Colon (tissue), 2 donors: Measurements from ENCODE around the gene RALGAPA2.

Experiments
- FAIRE-seq: peaks from 2 replicates; lab custom pipeline; 2012; peaks lifted over from hg19 to GRCh38; lab: Jason Lieb, UNC
- donor health status: control.
- donor health status: control.

The RALGAPA2 gene

GRCh38 chr20:20399531-20400500 lies 312.6 kb downstream of the RALGAPA2 start:
- FAIRE-seq: no peak

- no peak for FAIRE-seq
Measured at GRCh38 chr20:20398123-20398522, 314.3 kb downstream of the RALGAPA2 start.

- no peak for FAIRE-seq
Measured at GRCh38 chr20:20396794-20397193, 315.6 kb downstream of the RALGAPA2 start.

- no peak for FAIRE-seq
Measured at GRCh38 chr20:20395903-20396568, 316.4 kb downstream of the RALGAPA2 start.

GRCh38 chr20:20395087-20395486 lies 317.4 kb downstream of the RALGAPA2 start:
- no peak for FAIRE-seq

GRCh38 chr20:20393207-20394120 lies 319.0 kb downstream of the RALGAPA2 start:
- FAIRE-seq: no peak

- no peak for FAIRE-seq
Measured at GRCh38 chr20:20391766-20392165, 320.7 kb downstream of the RALGAPA2 start.

- FAIRE-seq: no peak
Measured at GRCh38 chr20:20391115-20391514, 321.3 kb downstream of the RALGAPA2 start.

- no peak for FAIRE-seq
Measured at GRCh38 chr20:20390393-20390792, 322.1 kb downstream of the RALGAPA2 start.

- no peak for FAIRE-seq
Measured at GRCh38 chr20:20386192-20386591, 326.3 kb downstream of the RALGAPA2 start.

- no peak for FAIRE-seq
Measured at GRCh38 chr20:20375862-20376261, 336.6 kb downstream of the RALGAPA2 start.

GRCh38 chr20:20373091-20373571 lies 339.3 kb downstream of the RALGAPA2 start:
- FAIRE-seq: no peak

GRCh38 chr20:20371681-20372080 lies 340.8 kb downstream of the RALGAPA2 start:
- no peak for FAIRE-seq

GRCh38 chr20:20371083-20371482 lies 341.4 kb downstream of the RALGAPA2 start:
- FAIRE-seq: no peak

GRCh38 chr20:20370094-20370575 lies 342.3 kb downstream of the RALGAPA2 start:
- FAIRE-seq: no peak

- FAIRE-seq: no peak
Measured at GRCh38 chr20:20369250-20370093, 343.0 kb downstream of the RALGAPA2 start.

GRCh38 chr20:20368418-20369249 lies 343.8 kb downstream of the RALGAPA2 start:
- FAIRE-seq: no peak

- FAIRE-seq: no peak
Measured at GRCh38 chr20:20367575-20368417, 344.6 kb downstream of the RALGAPA2 start, which contains the start of gene INSM1. TSS of gene INSM1 (plus strand) at chr20:20368104. CDS start at chr20:20368268, 164 bp downstream.
